ENCODE measurements around the gene FADS3.

- TF ChIP-seq CTCF (IDR thresholded peaks at IDR 0.05 in 2 of 3, conservative IDR thresholded peaks at IDR 0.05 in 1 of 3; ENCODE audit: borderline replicate concordance in 1 of 3, insufficient read depth in 1 of 3, low read depth in 2 of 3, low read length in 2 of 3) (no peak), POLR2A (IDR thresholded peaks at IDR 0.05; ENCODE audit: borderline replicate concordance, extremely low read depth, insufficient read depth, insufficient read length) (no peak), EZH2 (IDR thresholded peaks at IDR 0.05) (no peak)
Measured at GRCh38 chr11:61908730-61909316, 17.5 kb upstream of the FADS3 start.

Measured in HCT116 (cell line).